Eye (tissue), 1 donor: Measurements from ENCODE around the gene ELMO3.

Experiments used
- DNase-seq: peaks from one replicate; pipeline ENCODE4 v3.0.0-alpha.2; 2015

ELMO3 gene

DNA sequence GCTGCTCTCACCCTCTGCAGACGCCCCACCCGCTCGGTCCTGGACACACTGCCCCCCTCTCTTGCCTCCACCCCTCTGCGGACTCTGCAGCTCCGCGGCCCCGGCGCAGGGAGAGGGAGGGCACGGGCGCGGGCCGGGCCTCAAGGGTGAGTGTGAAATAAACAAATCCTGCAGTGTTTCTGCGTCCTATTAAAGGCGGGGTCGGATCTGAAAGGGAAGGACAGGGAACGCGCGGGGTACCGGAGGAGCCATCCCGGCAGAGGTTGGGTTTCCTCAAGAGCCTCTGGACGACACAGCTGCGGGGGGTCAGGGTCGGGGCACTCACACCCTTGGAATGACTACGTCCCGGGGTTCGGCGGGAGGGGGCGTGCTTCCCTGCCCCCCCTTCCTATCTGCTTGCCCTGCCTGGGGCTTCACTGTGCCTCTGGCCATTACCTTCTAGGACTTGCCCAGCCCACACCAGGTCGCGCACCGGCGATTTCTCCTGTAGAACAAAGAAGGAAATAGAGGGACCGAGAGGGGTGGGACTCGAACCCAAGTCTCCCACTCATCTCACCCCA, 34.9 kb upstream of the ELMO3 start:
- no peak for DNase-seq

- DNase-seq: peak; percentile 40
Measured at GRCh38 chr16:67164599-67165061, 34.3 kb upstream of the ELMO3 start, which contains the start of gene HSF4. TSS of gene HSF4 (plus strand) at chr16:67164745. CDS start at chr16:67164812, 67 bp downstream.

GRCh38 chr16:67165121-67166078, 33.5 kb upstream of the ELMO3 start:
- peak; percentile 60 for DNase-seq

GRCh38 chr16:67166110-67166547, 32.8 kb upstream of the ELMO3 start:
- DNase-seq: no peak

GRCh38 chr16:67166598-67167168, 32.2 kb upstream of the ELMO3 start:
- DNase-seq: no peak

DNA sequence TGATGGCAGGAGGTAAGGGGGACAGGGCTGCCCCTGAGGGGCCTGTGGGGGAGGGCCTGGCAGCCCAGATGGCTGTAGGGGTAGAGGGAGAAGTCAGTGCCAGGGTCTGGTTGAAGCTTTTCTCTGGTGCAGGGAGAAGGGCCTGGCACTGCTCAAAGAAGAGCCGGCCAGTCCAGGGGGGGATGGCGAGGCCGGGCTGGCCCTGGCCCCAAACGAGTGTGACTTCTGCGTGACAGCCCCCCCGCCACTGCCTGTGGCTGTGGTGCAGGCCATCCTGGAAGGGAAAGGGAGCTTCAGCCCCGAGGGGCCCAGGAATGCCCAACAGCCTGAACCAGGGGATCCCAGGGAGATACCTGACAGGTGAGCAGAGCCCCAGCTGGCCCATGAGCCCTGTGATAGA, 31.3 kb upstream of the ELMO3 start:
- DNase-seq: no peak

DNA sequence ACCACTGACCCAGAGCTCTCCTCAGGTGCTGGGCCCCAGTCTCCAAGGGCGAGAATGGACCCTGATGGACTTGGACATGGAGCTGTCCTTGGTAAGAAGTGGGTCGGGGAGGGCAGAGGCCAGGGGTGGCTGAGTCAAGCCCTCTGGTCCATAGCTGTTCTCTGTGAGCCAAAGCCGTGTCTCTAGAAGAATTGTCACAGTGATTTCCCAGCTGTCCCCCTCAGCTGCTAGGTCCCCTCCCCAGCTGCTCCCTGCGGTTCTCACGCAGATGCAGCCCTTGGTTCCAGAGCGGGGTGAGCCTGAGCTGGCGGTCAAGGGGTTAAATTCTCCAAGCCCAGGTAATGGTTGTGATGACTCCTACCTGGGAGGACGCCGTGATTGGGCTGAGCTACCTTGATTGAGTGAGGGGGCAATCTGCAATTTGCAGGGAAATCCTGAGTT, 29.9 kb upstream of the ELMO3 start:
- no peak for DNase-seq

DNA sequence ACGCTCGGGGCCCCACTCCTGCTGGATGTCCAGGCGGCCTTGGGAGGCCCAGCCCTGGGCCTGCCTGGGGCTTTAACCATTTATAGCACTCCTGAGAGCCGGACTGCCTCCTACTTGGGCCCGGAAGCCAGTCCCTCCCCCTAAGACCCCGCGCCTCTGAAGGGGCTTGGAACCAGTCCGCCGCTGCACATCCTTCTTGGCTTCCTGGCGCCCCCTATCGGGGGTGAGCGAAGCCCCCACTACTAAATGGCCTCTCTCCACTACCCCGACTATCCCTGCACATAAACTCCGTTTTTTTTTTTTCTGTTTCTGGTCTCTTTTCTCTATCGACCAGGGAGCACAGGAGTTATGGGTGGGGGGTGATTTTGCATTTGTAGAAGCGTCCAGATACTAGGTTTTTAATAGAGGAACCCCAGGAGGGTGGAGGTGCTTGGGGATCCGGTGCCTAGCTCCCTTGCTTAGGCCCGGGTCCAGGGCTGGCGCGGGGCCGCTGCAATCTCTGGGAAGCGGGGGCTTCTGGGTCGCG, 29.2 kb upstream of the ELMO3 start:
- DNase-seq: peak; percentile 81

GRCh38 chr16:67170168-67170948, 28.6 kb upstream of the ELMO3 start, which contains the start of gene NOL3:
TSS of gene NOL3 (plus strand) at chr16:67170538.
- DNase-seq: peak; percentile 79

- peak; percentile 53 for DNase-seq
Measured at GRCh38 chr16:67170949-67171649, 27.8 kb upstream of the ELMO3 start.

GRCh38 chr16:67173323-67173722, 25.6 kb upstream of the ELMO3 start:
- no peak for DNase-seq

- DNase-seq: peak; percentile 85
Measured at GRCh38 chr16:67173808-67174705, 24.9 kb upstream of the ELMO3 start.

DNA sequence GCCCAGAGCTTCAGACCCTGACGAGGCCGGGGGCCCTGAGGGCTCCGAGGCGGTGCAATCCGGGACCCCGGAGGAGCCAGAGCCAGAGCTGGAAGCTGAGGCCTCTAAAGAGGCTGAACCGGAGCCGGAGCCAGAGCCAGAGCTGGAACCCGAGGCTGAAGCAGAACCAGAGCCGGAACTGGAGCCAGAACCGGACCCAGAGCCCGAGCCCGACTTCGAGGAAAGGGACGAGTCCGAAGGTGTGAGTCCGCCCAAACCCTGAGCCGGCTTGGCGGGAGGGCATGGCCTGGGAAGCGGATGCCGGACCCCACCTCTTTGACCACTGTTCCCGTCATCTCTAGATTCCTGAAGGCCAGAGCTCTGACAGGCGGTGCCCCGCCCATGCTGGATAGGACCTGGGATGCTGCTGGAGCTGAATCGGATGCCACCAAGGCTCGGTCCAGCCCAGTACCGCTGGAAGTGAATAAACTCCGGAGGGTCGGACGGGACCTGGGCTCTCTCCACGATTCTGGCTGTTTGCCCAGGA, 24.2 kb upstream of the ELMO3 start:
- no peak for DNase-seq

DNA sequence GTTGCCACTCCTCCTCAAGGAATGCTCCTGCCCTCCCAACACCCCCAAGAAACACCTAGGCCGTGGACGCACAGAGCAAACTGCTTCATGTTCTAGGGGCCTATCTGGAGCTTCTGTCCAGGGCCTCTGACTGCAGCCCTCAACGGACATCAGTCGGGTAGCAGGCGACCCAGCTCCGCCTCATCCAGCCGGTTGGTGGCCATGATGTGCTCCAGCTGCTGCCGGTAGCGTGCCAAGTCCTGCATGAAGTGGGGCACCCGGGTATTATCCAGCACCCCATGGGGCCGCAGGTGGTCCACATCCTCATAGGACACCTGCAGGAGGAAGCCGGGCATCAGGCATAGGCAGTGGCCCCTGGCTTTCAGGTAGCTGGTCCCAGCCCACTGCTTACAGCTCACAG, 22.3 kb upstream of the ELMO3 start:
- no peak for DNase-seq

- DNase-seq: peak; percentile 76
Measured at GRCh38 chr16:67177743-67178699, 20.9 kb upstream of the ELMO3 start.

GRCh38 chr16:67179421-67180080, 19.4 kb upstream of the ELMO3 start:
- DNase-seq: no peak

GRCh38 chr16:67180166-67180565, 18.8 kb upstream of the ELMO3 start:
- no peak for DNase-seq

GRCh38 chr16:67181346-67181745, 17.6 kb upstream of the ELMO3 start:
- DNase-seq: no peak

GRCh38 chr16:67182288-67182687, 16.6 kb upstream of the ELMO3 start:
- DNase-seq: no peak
